HG02623 (cell line): ENCODE results near the gene ALG13.
"Not testable (repeated sequence)": the region's sequence is repeated elsewhere in the genome, so short reads cannot be mapped to it uniquely, and the experiment has no call there.

Experiments
- ATAC-seq: cut with Tn5 transposase; IDR thresholded peaks from one replicate; pipeline ENCODE4 v1.9.1; 2021; ENCODE audit warnings: moderate library complexity; ENCODE audit not compliant: unreplicated experiment

Gene ALG13

GRCh38 chrX:111680988-111681779, at the start of gene ALG13:
Gene ALG13 (plus strand): TSS chrX:111681170. CDS start chrX:111681219, 49 bp downstream.
- peak; percentile 97 for ATAC-seq

DNA sequence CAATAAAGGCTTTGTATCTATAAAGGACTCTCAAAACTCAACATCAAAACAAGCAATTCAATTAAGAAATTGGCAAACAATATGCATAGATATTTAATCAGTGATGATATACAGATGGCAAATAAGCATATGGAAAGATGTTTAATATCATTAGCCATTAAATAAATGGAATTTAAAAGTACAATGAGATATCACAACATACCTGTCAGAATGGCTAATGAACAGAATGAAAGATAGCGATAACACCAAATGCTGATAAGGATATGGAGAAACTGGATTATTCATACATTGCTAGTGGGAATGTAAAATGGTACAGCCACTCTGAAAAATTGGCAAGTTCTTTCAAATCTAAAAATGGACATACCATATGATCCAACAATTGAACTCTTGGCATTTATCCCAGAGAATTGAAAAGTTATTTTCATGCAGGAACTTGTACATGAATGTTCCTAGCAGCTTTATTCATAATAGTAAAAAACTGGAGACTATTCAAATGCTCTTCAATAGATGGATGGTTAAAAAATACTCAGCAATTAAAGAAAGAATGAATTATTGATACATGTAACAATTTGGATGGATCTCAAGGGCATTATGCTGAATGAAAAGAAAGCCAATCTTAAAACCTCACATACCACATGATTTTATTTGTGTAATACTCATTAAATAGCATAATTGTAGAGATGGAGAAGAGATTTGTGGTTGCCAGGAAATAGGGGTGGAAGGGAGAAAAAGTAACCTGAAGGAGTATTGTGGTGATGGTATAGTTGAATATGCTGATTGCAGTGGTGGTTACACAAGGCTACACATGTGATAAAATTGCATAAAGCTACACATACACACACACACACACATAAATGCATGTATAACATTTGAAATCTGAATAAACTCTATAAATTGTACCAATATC, 45.9 kb upstream of the ALG13 start:
- ATAC-seq, result no peak

DNA sequence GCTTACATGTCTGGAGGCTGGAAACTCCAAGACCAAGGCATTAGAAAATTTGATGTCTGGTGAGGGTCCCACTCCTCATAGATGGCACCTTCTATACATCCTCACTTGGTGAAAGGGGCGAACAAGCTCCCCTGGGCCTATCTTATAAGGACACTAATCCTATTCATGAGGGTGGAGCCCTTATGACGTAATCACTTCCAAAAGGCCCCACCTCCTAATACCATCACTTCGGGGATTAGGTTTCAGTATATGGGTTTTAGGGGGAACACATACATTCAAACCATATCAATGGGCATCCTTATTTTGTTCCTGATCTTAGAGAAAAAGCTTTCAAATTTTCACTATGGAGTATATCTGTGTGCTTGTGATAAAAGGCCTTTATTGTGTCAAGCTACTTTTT, 39.0 kb upstream of the ALG13 start:
- ATAC-seq, result no peak

- not testable (repeated sequence) for ATAC-seq
Measured at GRCh38 chrX:111645165-111645564, 35.8 kb upstream of the ALG13 start.

DNA sequence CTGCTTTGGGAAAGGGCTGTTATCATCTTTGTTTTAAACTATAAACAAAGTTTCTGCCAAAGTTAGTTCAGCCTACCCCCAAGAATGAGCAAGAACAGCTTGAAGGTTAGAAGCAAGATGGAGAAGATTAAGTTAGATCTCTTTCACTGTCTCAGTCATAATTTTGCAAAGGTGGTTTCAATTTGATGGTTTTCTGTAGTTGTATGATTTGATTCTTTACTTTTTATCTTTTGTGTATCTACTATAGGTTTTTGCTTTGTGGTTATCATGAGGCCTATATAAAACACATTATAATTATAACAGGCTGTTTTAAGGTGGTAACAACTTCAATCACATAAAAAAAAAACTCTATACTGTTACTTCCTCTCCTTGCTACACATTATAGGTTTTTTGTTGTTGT, 35.4 kb upstream of the ALG13 start:
- no peak for ATAC-seq

GRCh38 chrX:111646515-111646914, 34.5 kb upstream of the ALG13 start:
- ATAC-seq, result no peak

DNA sequence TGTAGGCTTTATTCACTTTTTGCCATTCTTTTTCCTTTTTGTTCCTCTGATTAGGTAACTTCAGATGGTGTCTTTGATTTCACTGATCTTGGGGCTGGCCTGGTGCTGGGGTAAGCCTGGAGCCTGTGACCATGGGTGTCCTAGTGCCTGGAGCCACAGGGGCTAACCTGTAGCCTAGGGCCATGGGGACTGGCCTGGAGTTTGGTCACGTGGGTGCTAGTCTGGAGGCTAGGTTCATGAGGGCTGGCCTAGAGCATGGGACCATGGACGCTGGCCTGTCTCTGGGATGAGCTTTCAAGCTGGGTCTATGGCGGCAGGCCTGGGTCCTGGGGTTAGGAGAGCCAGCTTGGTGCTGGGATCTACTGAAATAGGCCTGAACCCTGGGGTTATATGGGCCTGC, 32.2 kb upstream of the ALG13 start:
- ATAC-seq, result no peak

- ATAC-seq, result no peak
Measured at GRCh38 chrX:111649638-111650037, 31.3 kb upstream of the ALG13 start.

DNA sequence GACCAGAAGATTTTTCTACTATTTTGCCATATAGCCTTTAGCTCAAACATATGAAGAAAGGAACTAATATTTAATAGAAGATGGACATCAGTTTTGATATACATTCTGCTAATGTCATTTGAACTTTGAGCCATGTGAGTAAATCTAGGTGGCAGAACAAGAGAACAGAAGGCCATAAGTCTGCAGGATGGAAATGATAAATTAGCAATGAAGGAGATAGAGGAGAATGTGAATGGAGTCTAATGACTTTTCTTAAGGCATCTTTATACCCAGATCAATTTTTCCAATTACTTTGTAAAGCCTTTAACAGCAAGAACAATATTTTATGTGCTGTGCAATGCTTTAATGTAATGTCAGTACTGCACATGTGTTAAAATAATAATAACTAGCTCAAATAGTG, 30.1 kb upstream of the ALG13 start:
- ATAC-seq, result no peak

- ATAC-seq, result no peak
Measured at GRCh38 chrX:111652719-111653118, 28.3 kb upstream of the ALG13 start.

GRCh38 chrX:111661241-111661640, 19.7 kb upstream of the ALG13 start:
- no peak for ATAC-seq

DNA sequence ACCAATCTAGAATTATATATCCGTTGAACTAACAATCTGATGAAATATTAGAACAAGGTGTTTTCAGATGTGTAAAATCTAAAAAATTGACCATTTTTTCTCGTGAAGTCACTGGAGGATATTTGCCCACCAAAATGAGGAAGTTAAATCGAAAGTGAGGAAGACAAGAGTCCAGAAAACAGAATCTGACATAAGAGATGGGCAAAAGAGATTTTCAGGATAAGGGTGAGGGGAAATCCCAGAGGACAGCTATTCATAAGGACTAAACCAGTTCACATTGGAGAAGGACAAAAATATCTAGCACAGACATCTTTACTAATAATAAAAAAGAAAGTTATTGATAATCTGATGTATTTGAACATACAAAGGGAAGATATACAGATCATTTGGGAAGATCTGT, 18.7 kb upstream of the ALG13 start:
- no peak for ATAC-seq

DNA sequence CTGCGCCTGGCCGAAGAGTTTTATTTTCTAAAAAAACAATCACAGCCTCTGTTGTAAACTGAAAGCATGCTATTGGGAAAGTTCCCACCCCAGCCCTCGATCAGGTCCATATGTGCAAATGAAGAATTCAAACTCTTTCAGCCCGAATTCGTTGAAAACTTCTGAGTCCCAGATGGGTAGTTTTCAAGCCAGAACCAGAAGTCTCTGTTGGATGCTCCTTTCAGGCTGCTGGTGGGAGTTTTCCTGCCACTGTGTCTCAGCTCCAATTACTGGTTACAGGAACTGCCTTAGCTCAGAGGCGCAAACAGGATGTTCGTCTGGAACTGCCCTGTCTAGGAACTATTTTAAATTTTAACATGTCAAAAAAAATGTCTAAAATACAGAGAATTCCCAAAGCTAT, 9.3 kb upstream of the ALG13 start:
- no peak for ATAC-seq

DNA sequence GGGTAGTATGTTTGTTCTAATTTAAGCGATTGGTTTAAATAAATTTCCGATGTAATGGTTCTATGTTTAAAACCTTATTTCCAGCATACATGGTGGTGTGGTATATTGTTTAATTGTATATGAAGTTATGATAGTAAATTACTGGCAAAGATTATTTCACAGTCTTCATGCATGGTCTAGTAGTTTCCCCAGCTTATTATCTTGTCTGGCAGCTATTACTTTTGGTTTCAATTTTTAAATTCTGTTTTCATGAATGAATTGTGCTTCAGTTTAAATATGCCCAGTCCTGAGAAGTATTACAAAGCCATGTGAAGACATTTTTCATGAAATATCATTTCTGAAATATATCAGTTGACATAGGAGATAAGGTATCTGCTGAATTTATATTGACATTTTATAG, 6.3 kb downstream of the ALG13 start:
- no peak for ATAC-seq

GRCh38 chrX:111695297-111695880, 14.4 kb downstream of the ALG13 start:
- ATAC-seq, result no peak

- no peak for ATAC-seq
Measured at GRCh38 chrX:111719426-111720210, 38.6 kb downstream of the ALG13 start.

DNA sequence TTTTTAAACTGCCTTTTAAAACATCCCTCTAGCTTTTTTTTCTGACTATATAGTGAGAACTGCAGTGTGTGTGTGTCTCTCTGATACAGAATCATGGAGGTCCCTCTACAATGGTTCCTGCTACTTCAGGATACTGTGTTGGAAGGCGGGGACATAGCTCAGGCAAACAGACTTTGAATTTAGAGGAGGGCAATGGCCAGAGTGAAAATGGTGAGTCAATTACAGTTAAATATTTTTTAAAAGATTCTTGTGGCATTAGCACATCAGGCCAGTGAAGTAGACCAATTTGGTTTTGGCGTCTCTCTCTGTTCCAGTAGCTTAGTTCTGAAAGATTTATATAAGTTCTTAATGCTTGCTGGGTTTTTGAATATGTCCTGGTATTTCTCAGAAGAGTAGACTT, 47.1 kb downstream of the ALG13 start:
- no peak for ATAC-seq

GRCh38 chrX:111731351-111731750, 50.4 kb downstream of the ALG13 start:
- ATAC-seq, result no peak

- no peak for ATAC-seq
Measured at GRCh38 chrX:111736571-111736970, 55.6 kb downstream of the ALG13 start.

GRCh38 chrX:111742018-111742417, 61.0 kb downstream of the ALG13 start:
- no peak for ATAC-seq

DNA sequence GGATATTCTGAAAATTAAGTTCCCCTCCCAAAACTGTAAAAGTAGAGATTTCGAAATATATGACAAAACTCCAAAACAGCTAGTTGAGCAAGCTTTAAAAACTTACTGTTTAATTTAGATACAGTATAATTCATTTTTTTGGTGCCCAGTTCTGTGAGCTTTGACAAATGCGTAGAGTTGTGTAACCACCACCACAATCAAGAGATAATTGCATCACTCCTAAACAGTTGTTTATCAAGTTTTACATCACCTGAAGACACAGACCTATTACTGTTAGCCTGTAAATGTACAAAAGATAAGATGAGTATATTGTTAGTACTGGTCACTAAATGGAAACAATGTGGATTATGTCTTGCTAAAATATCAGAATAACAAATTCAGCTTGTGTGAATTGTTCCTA, 62.3 kb downstream of the ALG13 start:
- no peak for ATAC-seq
